Posterior cingulate gyrus (tissue), 11 donors: ENCODE data around the gene ULK3.
A peak's percentile ranks its signal among the peaks of the same experiment; 100 is the strongest.

Source experiments
- DNase-seq, 10 donors: peaks; one replicate each; pipeline versions ENCODE4 v3.0.0 to v3.0.0-alpha.2; 2020 to 2021; ENCODE audit warnings: mixed read lengths in 3 of 10
- intact Hi-C: fragments of 100-400 bp; cut with DNase I; formaldehyde crosslinking; loops from one replicate; pipeline ENCODE4 v1.15.1; 2023

Gene ULK3

GRCh38 chr15:74829486-74829885, 13.5 kb downstream of the ULK3 start:
- DNase-seq: no peak
- intact Hi-C loops: no loop called here

GRCh38 chr15:74828835-74829234, 14.1 kb downstream of the ULK3 start:
- intact Hi-C loops: no loop called here
- no peak for DNase-seq

- no peak for DNase-seq
- intact Hi-C loops: no loop called here
These were observed 15.3 kb downstream of the ULK3 start for GRCh38 chr15:74827614-74828013.

- no peak for DNase-seq
- intact Hi-C loops: no loop called here
These were observed 16.0 kb downstream of the ULK3 start for GRCh38 chr15:74826921-74827320.

- intact Hi-C loops: no loop called here
- peak in 3 of 10 donors; percentile 36 to 74 (median 46) for DNase-seq
These were observed 16.6 kb downstream of the ULK3 start, which contains the start of gene CPLX3 for GRCh38 chr15:74826364-74826819. CPLX3 (plus strand) TSS chr15:74826627; CDS start chr15:74826704, 77 bp downstream.

- intact Hi-C loops: no loop called here
- DNase-seq: no peak
These were observed 17.1 kb downstream of the ULK3 start for GRCh38 chr15:74825866-74826265.

- intact Hi-C loops: no loop called here
- DNase-seq: no peak
These were observed 18.0 kb downstream of the ULK3 start for GRCh38 chr15:74824976-74825375.

- no peak for DNase-seq
- intact Hi-C loops: no loop called here
These were observed 19.6 kb downstream of the ULK3 start for GRCh38 chr15:74823324-74823723.

GRCh38 chr15:74822233-74822632, 20.7 kb downstream of the ULK3 start:
- intact Hi-C loops: no loop called here
- no peak for DNase-seq

GRCh38 chr15:74821790-74822158, 21.2 kb downstream of the ULK3 start:
- DNase-seq: peak in 1 of 10 donors; percentile 56
- intact Hi-C loops: no loop called here

- DNase-seq: peak in 1 of 10 donors; percentile 68
- intact Hi-C loops: no loop called here
These were observed 21.7 kb downstream of the ULK3 start for GRCh38 chr15:74821091-74821789.

- intact Hi-C loops: no loop called here
- peak in 1 of 10 donors; percentile 58 for DNase-seq
These were observed 22.9 kb downstream of the ULK3 start for GRCh38 chr15:74820056-74820455.

GRCh38 chr15:74817370-74817737, 25.6 kb downstream of the ULK3 start:
- intact Hi-C loops: no loop called here
- peak in 2 of 10 donors; percentile 36 to 82 for DNase-seq

GRCh38 chr15:74816624-74817369, 26.2 kb downstream of the ULK3 start:
- no peak for DNase-seq
- intact Hi-C loops: no loop called here

- DNase-seq: peak in 1 of 10 donors; percentile 83
- intact Hi-C loops: no loop called here
These were observed 27.0 kb downstream of the ULK3 start for GRCh38 chr15:74815961-74816360.

GRCh38 chr15:74815121-74815934, 27.6 kb downstream of the ULK3 start:
- DNase-seq: peak in 1 of 10 donors; percentile 58
- intact Hi-C loops: no loop called here

- intact Hi-C loops: no loop called here
- DNase-seq: peak in 2 of 10 donors; percentile 47 to 55
These were observed 30.4 kb downstream of the ULK3 start, which contains the start of gene LMAN1L for GRCh38 chr15:74812533-74812932. LMAN1L (plus strand) TSS chr15:74812835; CDS start chr15:74812855, 20 bp downstream.

GRCh38 chr15:74809956-74810355, 33.0 kb downstream of the ULK3 start:
- DNase-seq: no peak
- intact Hi-C loops: no loop called here

- no peak for DNase-seq
- intact Hi-C loops: no loop called here
These were observed 33.7 kb downstream of the ULK3 start for GRCh38 chr15:74809242-74809641.

GRCh38 chr15:74808840-74809229, 34.1 kb downstream of the ULK3 start:
- DNase-seq: no peak
- intact Hi-C loops: no loop called here
